A549 (cell line): ENCODE measurements around the gene C1QTNF12. TPM values are rescaled to one million over a fixed set of nuclear protein-coding genes. Genes with fewer than 3 reads are reported as not detected.

Experiments used
- ATAC-seq, 2 experiments: fragments of 200-7000 bp in 1 of 2; fragments of >200 bp in 1 of 2; cut with Nextera tagmentation in 1 of 2; cut with Tn5 transposase in 1 of 2; 3 replicates each; pipeline versions ENCODE4 v1.8.0 to v1.9.1; 2018 to 2020; ENCODE audit warnings: mild to moderate bottlenecking in 1 of 2, moderate library complexity in 1 of 2
- CTCF ChIA-PET: fragments of 300-600 bp; sonication (Branson Sonifier 250); formaldehyde crosslinking; extraction: SDS; loops from one replicate; lab custom pipeline; 2021; ENCODE audit warnings: antibody characterized with exemption, inconsistent platforms; lab: Yijun Ruan, JAX
- POLR2A ChIA-PET: fragments of 350-600 bp; formaldehyde crosslinking; extraction: SDS; loops from one replicate; lab custom pipeline; 2021; ENCODE audit warnings: antibody characterized with exemption, inconsistent platforms; lab: Yijun Ruan, JAX
- DNase-seq, 2 experiments: peaks; one replicate each; pipeline versions ENCODE4 v3.0.0 to v3.0.0-alpha.2; 2011 to 2016; ENCODE audit warnings: low read depth in 1 of 2, low spot score in 1 of 2
- FAIRE-seq: peaks from 2 replicates; lab custom pipeline; 2011; peaks lifted over from hg19 to GRCh38; lab: Jason Lieb, UNC
- H3K27ac ChIP-seq, 2 experiments: fragments of >200 bp; sonication (Bioruptor Twin); formaldehyde crosslinking; 3 replicates each; pipeline ENCODE4 v1.5.1; 2016 to 2017
- H3K4me1 ChIP-seq: fragments of >200 bp; sonication (Bioruptor Twin); formaldehyde crosslinking; 3 replicates; pipeline ENCODE4 v1.6.1; 2016
- H3K4me2 ChIP-seq: fragments of >200 bp; sonication (Bioruptor Twin); formaldehyde crosslinking; 3 replicates; pipeline ENCODE4 v1.6.1; 2016
- H3K4me3 ChIP-seq: fragments of >200 bp; sonication (Bioruptor Twin); formaldehyde crosslinking; 3 replicates; pipeline ENCODE4 v1.5.1; 2016
- H3K9me3 ChIP-seq: fragments of >200 bp; sonication (Bioruptor Twin); formaldehyde crosslinking; 3 replicates; pipeline ENCODE4 v1.6.1; 2016
- CHD2 ChIP-seq: fragments of 150-350 bp; IDR thresholded peaks from 2 replicates; pipeline ENCODE4 v1.6.1; 2014; ENCODE audit warnings: low read length; ENCODE audit not compliant: partially characterized antibody
- CHD4 ChIP-seq: fragments of 200-600 bp; sonication (generic); IDR thresholded peaks from 2 replicates; pipeline ENCODE4 v1.6.1; 2016; ENCODE audit warnings: antibody characterized with exemption, mild to moderate bottlenecking, borderline replicate concordance
- FOSB ChIP-seq: fragments of 250-450 bp; sonication (Bioruptor Pico); IDR thresholded peaks from 2 replicates; pipeline ENCODE4 v1.5.0; 2020; ENCODE audit warnings: mild to moderate bottlenecking, moderate library complexity
- FOXS1 ChIP-seq: fragments of 250-450 bp; sonication (Bioruptor Pico); IDR thresholded peaks from 2 replicates; pipeline ENCODE4 v1.5.0; 2020; ENCODE audit warnings: mild to moderate bottlenecking, moderate library complexity
- HEYL ChIP-seq: fragments of 250-450 bp; sonication (Bioruptor Pico); IDR thresholded peaks from 2 replicates; pipeline ENCODE4 v1.8.0; 2021; ENCODE audit warnings: mild to moderate bottlenecking, moderate library complexity
- JUNB ChIP-seq: fragments of >200 bp; sonication (Bioruptor Twin); formaldehyde crosslinking; IDR thresholded peaks from 2 replicates; pipeline ENCODE4 v1.6.1; 2016
- KDM5A ChIP-seq: fragments of 200-600 bp; sonication (generic); IDR thresholded peaks from 2 replicates; pipeline ENCODE4 v1.6.1; 2016; ENCODE audit warnings: antibody characterized with exemption, mild to moderate bottlenecking
- MYC ChIP-seq: IDR thresholded peaks from 2 replicates; pipeline ENCODE4 v1.6.1; 2012; ENCODE audit warnings: mild to moderate bottlenecking, inconsistent platforms, low read length, improper control_type of control experiment, borderline replicate concordance
- PHF8 ChIP-seq: fragments of 200-600 bp; sonication (generic); IDR thresholded peaks from 2 replicates; pipeline ENCODE4 v1.6.1; 2016; ENCODE audit warnings: low read depth, mild to moderate bottlenecking, antibody characterized with exemption, moderate library complexity, borderline replicate concordance
- SMC3 ChIP-seq: fragments of >200 bp; sonication (Bioruptor Twin); formaldehyde crosslinking; IDR thresholded peaks from 3 replicates; pipeline ENCODE4 v1.6.1; 2018; ENCODE audit warnings: inconsistent platforms
- SREBF2 ChIP-seq: fragments of 450-650 bp; IDR thresholded peaks from 2 replicates; pipeline ENCODE4 v1.6.1; 2014; ENCODE audit warnings: mild to moderate bottlenecking, moderate library complexity
- WGBS: methylation state at CpG from one replicate; pipeline ENCODE4 v1.1.6; 2017; ENCODE audit errors: missing lambda C conversion rate; 5-methylcytosine and 5-hydroxymethylcytosine counted together
- polyA plus RNA-seq, 4 experiments: library from polyadenylated mRNA; depleted of rRNA in 3 of 4; stranded (reverse); fragments of >200 nt; fragmentation: RNase III in 1 of 4; extraction: RNeasy Plus Mini Kit Qiagen cat#74134 plus additional on column Dnase treatment in 1 of 4; gene quantifications; 2 replicates in 3 of 4; 3 replicates in 1 of 4; pipeline ENCODE4 v1.2.3, GENCODE V29; 2011 to 2017
- TF ChIP-seq, protein P1 (sequence below): fragments of 200-600 bp; sonication (generic); IDR thresholded peaks from 2 replicates; pipeline ENCODE4 v1.6.1; 2016; ENCODE audit warnings: antibody characterized with exemption, mild to moderate bottlenecking, moderate library complexity
- TF ChIP-seq, protein P2 (sequence below): IDR thresholded peaks from 2 replicates; pipeline ENCODE4 v1.6.1; 2012; ENCODE audit warnings: low read depth, borderline replicate concordance
- TF ChIP-seq, protein P3 (sequence below): fragments of >200 bp; sonication (Bioruptor Twin); formaldehyde crosslinking; IDR thresholded peaks from 2 replicates; pipeline ENCODE4 v1.6.1; 2016
- TF ChIP-seq, protein P4 (sequence below): fragments of 450-650 bp; IDR thresholded peaks from 2 replicates; pipeline ENCODE4 v1.6.1; 2014; ENCODE audit warnings: antibody characterized with exemption
- TF ChIP-seq, protein P5 (sequence below): IDR thresholded peaks from 2 replicates; pipeline ENCODE4 v1.6.1; 2012

Gene C1QTNF12
- polyA plus RNA-seq, 2 of the 4 experiments (the other 2 are of a cell fraction): 0.47 to 0.83 TPM

DNA sequence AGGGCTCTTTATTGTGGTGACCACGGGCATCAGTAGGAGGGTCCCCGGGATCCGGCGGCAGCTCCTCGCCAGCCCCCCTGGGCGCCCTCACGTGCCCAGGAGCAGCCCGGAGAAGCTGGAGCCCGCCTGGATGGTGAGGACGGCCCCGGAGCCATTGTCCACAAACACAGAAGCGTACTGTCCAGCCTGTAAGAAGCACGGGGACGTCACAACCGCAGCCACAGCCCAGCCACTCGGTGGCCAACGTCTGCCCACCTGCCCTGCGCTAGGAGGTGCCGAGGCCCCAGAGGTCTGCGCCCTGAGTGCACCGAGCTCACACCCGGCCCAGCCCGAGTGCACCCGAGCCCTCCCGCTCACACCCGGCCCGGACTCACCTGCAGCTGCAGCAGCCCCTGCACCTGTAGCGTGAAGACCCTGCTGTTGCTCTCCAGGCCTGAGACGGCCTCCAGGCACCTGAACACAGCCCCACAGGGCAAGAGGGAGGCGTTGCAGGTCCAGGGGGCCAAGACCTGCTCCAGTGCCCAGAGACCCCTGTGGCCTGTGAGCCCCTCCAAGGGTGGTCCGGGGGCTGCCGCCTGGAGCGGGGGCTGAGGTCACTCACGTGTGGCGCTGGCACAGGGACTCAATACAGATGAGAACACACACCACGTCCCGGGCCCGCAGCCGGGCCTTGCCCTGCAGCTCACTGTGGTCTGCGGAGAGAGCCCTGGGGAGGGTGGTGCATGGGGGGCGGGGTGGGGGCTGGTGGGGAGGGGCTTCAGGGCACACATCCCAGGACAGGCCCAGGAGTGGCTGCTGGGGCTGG, 3.9 kb downstream of the C1QTNF12 start:
- no peak for ATAC-seq
- TF ChIP-seq PHF8 (no peak), SMC3 (no peak), HEYL (CRISPR knock-in tag) (no peak), JUNB (no peak)
- no peak overlapping the region for H3K4me3 ChIP-seq
- FAIRE-seq: no peak
- H3K27ac ChIP-seq: no peak overlapping the region
- CTCF ChIA-PET: interaction anchor here (1.4 to 9.4 kb wide), 3 partner anchors 49 to 121 kb away, joined by 3 to 46 read pairs (median 7); no protein-coding TSS in a partner anchor
- DNase-seq: no peak
- no peak overlapping the region for H3K4me2 ChIP-seq
- H3K9me3 ChIP-seq: no peaks in the 10 kb centered on the region
- peaks cover 27% of the 10 kb centered on the region; the same call in 2 of the 3 replicates for H3K4me1 ChIP-seq
- 91% methylated on average over 6 of the region's 41 CpGs for WGBS
- POLR2A ChIA-PET: no interaction called here

DNA sequence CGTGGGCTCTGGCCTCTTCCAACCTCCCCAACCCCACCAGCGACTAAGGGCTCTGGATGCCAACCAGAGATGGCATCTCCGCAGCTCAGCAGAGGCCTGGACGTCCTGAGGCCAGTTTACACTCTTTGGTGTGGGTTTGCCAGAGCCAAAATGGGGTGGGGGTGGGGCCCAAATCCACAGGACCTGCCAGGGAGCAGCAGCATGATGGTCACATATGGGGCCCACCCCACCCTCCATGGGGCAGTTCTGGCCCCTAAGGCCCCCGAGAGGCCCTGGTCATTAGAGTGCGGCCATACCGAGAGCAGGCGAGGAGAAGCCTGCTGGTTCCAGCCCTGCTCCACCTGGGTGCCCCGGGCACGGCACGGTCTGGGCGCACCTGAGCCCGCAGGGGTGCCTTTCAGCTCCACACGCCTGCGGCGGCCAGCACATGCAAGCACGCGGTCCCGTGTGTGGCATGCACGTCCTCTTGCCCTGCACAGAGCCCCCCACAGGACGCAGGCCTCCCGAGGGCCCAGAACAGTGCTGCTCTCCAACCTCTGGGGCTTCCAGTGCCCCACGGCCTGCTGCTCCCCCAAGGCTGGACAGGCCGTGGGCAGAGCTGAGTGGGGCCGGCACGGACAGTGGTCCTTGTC, 4.8 kb downstream of the C1QTNF12 start:
- POLR2A ChIA-PET: no interaction called here
- Histone ChIP-seq H3K4me3 (no peak overlapping the region), H3K4me2 (no peak overlapping the region), H3K27ac (no peak overlapping the region)
- DNase-seq: no peak
- TF ChIP-seq FOSB (CRISPR knock-in tag) (no peak), CHD4 (no peak), MYC (no peak), FOXS1 (CRISPR knock-in tag) (no peak), SREBF2 (no peak), CHD2 (no peak), KDM5A (no peak)
- TF ChIP-seq, protein P1, sequence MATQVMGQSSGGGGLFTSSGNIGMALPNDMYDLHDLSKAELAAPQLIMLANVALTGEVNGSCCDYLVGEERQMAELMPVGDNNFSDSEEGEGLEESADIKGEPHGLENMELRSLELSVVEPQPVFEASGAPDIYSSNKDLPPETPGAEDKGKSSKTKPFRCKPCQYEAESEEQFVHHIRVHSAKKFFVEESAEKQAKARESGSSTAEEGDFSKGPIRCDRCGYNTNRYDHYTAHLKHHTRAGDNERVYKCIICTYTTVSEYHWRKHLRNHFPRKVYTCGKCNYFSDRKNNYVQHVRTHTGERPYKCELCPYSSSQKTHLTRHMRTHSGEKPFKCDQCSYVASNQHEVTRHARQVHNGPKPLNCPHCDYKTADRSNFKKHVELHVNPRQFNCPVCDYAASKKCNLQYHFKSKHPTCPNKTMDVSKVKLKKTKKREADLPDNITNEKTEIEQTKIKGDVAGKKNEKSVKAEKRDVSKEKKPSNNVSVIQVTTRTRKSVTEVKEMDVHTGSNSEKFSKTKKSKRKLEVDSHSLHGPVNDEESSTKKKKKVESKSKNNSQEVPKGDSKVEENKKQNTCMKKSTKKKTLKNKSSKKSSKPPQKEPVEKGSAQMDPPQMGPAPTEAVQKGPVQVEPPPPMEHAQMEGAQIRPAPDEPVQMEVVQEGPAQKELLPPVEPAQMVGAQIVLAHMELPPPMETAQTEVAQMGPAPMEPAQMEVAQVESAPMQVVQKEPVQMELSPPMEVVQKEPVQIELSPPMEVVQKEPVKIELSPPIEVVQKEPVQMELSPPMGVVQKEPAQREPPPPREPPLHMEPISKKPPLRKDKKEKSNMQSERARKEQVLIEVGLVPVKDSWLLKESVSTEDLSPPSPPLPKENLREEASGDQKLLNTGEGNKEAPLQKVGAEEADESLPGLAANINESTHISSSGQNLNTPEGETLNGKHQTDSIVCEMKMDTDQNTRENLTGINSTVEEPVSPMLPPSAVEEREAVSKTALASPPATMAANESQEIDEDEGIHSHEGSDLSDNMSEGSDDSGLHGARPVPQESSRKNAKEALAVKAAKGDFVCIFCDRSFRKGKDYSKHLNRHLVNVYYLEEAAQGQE: no peak
- TF ChIP-seq, protein P2, sequence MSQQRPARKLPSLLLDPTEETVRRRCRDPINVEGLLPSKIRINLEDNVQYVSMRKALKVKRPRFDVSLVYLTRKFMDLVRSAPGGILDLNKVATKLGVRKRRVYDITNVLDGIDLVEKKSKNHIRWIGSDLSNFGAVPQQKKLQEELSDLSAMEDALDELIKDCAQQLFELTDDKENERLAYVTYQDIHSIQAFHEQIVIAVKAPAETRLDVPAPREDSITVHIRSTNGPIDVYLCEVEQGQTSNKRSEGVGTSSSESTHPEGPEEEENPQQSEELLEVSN: no peak
- TF ChIP-seq, protein P3, sequence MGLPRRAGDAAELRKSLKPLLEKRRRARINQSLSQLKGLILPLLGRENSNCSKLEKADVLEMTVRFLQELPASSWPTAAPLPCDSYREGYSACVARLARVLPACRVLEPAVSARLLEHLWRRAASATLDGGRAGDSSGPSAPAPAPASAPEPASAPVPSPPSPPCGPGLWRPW: no peak
- TF ChIP-seq, protein P4, sequence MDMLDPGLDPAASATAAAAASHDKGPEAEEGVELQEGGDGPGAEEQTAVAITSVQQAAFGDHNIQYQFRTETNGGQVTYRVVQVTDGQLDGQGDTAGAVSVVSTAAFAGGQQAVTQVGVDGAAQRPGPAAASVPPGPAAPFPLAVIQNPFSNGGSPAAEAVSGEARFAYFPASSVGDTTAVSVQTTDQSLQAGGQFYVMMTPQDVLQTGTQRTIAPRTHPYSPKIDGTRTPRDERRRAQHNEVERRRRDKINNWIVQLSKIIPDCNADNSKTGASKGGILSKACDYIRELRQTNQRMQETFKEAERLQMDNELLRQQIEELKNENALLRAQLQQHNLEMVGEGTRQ: no peak
- TF ChIP-seq, protein P5, sequence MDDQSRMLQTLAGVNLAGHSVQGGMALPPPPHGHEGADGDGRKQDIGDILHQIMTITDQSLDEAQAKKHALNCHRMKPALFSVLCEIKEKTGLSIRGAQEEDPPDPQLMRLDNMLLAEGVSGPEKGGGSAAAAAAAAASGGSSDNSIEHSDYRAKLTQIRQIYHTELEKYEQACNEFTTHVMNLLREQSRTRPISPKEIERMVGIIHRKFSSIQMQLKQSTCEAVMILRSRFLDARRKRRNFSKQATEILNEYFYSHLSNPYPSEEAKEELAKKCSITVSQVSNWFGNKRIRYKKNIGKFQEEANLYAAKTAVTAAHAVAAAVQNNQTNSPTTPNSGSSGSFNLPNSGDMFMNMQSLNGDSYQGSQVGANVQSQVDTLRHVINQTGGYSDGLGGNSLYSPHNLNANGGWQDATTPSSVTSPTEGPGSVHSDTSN: no peak
- TF ChIP-seq, all 56 proteins: peak for 0
- FAIRE-seq (no peak), ATAC-seq (no peak)
- CTCF ChIA-PET: interaction anchor here (2.2 to 9.4 kb wide), 2 partner anchors 50 to 120 kb away, joined by 7 to 46 read pairs; no protein-coding TSS in a partner anchor
- Histone ChIP-seq H3K4me1 (peaks cover 37% of the 10 kb centered on the region), H3K9me3 (no peaks in the 10 kb centered on the region)
- WGBS: 80% methylated on average over 1 of the region's 26 CpGs
